Mucosa of rectum (tissue), 2 donors: ENCODE data around the gene AKAP17A.

Source experiments
- H3K27ac ChIP-seq, 2 donors: one replicate each; pipeline ENCODE4 v1.7.0; 2013; ENCODE audit warnings: inconsistent platforms in 2 of 2, low read depth in 2 of 2, low read length in 2 of 2
- H3K27me3 ChIP-seq, 2 donors: one replicate each; pipeline ENCODE4 v1.7.0; 2013; ENCODE audit warnings: low read length in 2 of 2; ENCODE audit not compliant: control insufficient read depth in 2 of 2, insufficient read depth in 2 of 2
- H3K36me3 ChIP-seq, 2 donors: one replicate each; pipeline ENCODE4 v1.7.0; 2013; ENCODE audit warnings: low read length in 2 of 2; ENCODE audit not compliant: control insufficient read depth in 2 of 2, insufficient read depth in 2 of 2
- H3K4me1 ChIP-seq, 2 donors: one replicate each; pipeline ENCODE4 v1.7.0; 2013; ENCODE audit warnings: low read length in 2 of 2, mild to moderate bottlenecking in 1 of 2; ENCODE audit not compliant: control insufficient read depth in 2 of 2, insufficient read depth in 2 of 2
- H3K4me3 ChIP-seq, 2 donors: one replicate each; pipeline ENCODE4 v1.7.0; 2013; ENCODE audit warnings: low read length in 2 of 2
- H3K9ac ChIP-seq, 2 donors: one replicate each; pipeline ENCODE4 v1.7.0; 2013; ENCODE audit warnings: low read length in 2 of 2, low read depth in 1 of 2, mild to moderate bottlenecking in 1 of 2
- H3K9me3 ChIP-seq, 2 donors: one replicate each; pipeline ENCODE4 v1.7.0; 2013; ENCODE audit warnings: low read length in 2 of 2; ENCODE audit not compliant: control insufficient read depth in 2 of 2
- donor health status: healthy.
- donor health status: Normal muscosa, but diverticular disease.

Gene AKAP17A

DNA sequence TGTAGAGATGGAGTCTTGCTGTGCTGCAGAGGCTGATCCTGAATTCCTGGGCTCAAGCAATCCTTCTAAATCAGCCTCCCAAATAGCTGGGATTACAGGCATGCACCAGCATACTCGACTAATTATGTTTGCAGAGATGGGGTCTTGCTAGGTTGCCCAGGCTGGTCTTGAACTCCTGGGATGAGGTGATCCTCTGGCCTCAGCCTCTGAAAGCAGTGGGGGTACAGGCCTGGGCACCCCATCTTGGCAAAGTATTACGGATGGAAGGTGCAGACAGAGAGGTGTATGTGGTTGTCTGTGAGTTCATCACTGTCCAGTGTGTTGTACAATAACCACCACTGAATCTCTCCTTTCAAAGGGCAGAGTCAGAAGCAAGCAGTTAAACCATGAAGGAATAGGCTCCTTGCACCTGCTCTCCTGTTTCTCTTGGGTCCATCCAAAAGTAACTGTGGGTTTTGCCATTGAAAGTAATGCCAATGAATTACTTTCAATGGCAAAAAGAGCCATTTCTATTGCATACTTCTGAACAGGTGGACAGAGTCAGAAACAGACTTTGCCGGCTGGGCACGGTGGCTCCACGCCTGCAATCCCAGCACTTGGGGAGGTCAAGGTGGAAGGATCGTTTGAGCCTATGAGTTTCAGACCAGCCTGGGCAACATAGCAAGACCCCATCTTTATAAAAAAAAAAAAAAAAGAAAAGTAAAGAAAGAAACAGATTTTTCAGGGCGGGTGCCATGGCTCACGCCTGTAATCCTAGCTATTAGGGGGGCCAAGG, 7.0 kb upstream of the AKAP17A start:
- H3K9me3 ChIP-seq = no peaks in the 10 kb centered on the region
- H3K27ac ChIP-seq = no peak overlapping the region
- no peaks in the 10 kb centered on the region for H3K27me3 ChIP-seq
- H3K4me1 ChIP-seq = no peaks in the 10 kb centered on the region
- H3K4me3 ChIP-seq = no peak overlapping the region
- H3K36me3 ChIP-seq = no peaks in the 10 kb centered on the region
- no peak overlapping the region for H3K9ac ChIP-seq

DNA sequence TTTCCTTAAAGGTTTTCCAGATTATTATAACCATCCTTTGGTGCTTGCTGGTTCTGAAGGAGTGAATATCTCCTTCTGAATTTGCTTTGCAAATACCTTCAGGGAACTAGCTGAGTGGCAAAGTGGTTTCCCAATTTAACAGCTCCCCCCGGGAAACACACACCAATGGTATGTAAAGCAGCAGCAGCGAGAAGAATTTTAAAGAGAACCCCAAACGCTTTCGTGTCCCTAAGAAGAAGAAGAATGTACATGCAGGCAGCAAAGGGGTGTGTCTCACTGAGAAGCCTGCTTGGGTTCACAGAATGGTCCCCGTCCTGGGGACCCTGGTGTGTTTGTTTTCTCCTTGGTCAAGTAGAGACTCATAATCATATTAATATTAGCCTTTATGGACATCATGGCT, 4.2 kb upstream of the AKAP17A start:
- Histone ChIP-seq H3K27ac (no peak overlapping the region), H3K27me3 (no peaks in the 10 kb centered on the region), H3K4me3 (no peak overlapping the region), H3K36me3 (no peaks in the 10 kb centered on the region), H3K9me3 (no peaks in the 10 kb centered on the region), H3K9ac (no peak overlapping the region), H3K4me1 (peaks cover under 1 to 1% of the 10 kb centered on the region in 2 donors)

DNA sequence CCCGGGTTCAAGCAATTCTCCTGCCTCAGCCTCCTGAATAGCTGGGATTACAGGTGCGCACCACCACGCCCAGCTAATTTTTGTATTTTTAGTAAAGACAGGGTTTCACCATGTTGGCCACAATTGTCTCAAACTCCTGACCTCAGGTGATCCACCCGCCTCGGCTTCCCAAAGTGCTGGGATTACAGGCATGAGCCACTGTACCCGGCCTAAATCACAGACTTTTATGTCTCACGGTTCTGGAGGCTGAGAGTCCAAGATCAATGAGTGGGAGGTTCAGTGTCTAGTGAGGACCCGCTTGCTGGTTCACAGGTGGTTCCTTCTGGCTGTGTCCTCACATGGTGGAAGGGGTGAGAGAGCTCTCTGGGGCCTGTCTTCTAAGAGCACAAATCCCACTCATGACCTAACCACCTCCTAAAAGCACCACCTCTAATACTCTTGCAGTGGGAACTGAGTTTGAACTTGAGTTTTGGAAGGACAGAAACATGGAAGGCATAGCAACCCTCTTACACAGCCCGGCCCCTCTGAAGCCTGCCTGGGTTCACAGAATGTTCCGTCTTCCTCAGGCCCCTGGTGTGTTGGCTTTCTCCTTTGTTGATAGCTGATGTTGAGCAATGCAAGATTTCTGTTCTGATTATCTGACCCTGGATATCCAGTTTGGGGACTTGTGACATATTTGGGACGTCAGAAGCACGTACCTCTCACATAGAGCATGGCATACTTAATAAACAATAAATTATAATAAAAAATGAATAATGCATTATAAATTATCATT, 1.9 kb upstream of the AKAP17A start:
- H3K9ac ChIP-seq = no peak overlapping the region
- H3K4me3 ChIP-seq = no peak overlapping the region

DNA sequence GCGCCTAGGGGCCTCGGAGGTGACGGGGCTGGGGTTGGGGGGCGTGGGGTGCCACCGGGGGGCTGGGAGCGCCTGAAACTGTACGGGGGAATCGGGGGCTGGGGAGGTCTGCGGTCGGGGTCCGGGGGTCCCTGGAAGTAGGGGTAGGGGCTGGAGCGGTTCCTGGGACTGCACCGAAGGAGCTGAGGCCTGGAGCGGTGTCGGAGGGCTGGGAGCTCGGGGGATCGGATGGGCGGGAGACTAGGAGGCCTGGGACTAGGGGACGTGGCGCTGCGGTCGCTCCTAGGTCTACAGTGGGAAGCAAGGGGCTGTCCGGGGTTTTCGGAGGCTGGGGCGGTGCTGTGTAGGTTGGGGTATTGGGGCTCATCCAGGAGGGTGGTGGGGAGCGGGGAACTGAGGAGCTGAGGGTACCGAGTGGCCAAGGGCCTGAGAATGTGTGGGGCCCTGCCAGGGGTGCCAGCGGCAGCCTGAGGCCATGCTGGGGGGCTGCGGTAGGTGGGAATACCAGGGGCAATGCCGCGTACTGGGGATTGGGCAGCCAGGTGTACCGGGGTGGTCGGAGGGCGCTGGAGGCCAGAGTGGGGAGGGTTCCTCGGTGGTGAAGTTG, 562 bp downstream of the AKAP17A start:
- Histone ChIP-seq H3K4me3 (peak overlapping the region; percentile 84 to 87), H3K9me3 (no peaks in the 10 kb centered on the region), H3K27ac (peak overlapping the region; percentile 49 to 68), H3K9ac (peak overlapping the region; percentile 78 to 86), H3K27me3 (no peaks in the 10 kb centered on the region), H3K36me3 (peaks cover 30 to 33% of the 10 kb centered on the region in 2 donors), H3K4me1 (peaks cover 7 to 15% of the 10 kb centered on the region in 2 donors)

More for the DNA sequence above, 1.9 kb upstream of the AKAP17A start:
- Histone ChIP-seq H3K36me3 (peaks cover 11% of the 10 kb centered on the region in 2 donors), H3K9me3 (no peaks in the 10 kb centered on the region), H3K4me1 (peaks cover 7 to 15% of the 10 kb centered on the region in 2 donors), H3K27ac (no peak overlapping the region), H3K27me3 (no peaks in the 10 kb centered on the region)

DNA sequence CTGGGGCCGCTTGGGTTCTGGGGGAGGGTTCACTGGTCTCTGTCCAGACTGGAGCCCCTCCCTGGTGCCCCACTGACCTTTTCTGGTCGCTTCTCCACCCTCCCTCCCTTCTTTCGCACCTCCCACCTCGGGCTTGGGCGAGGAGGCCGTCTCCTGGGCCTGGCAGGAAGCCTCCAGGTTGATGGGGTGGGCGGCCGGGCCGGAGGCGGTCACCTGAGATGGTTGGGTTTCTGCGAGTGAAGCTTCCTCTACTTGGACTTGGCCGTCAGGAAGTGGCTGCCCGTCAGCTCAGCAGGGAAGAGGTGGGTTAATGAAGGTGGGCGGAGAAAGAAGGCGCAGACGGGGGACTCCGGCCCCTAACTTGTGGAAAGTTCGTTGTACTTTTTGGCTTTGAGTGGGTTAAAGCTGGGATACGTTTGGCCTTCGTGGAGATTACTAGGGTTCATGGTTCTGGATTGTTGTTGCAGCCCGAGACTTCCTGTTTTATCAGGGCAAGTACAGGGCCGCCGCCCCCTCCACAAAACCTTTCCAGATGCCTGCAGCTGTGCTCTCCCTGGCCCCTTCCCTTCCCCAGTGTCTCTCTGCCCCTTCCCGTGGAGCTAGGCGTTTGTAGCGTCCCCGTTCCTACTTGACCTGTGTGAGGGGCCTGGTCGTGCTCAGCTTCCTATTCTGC, 1.2 kb downstream of the AKAP17A start:
- Histone ChIP-seq H3K36me3 (peaks cover 37 to 39% of the 10 kb centered on the region in 2 donors), H3K9ac (peak overlapping the region; percentile 78 to 86), H3K4me3 (peak overlapping the region; percentile 84 to 87), H3K4me1 (peaks cover 7 to 15% of the 10 kb centered on the region in 2 donors), H3K27me3 (no peaks in the 10 kb centered on the region), H3K9me3 (no peaks in the 10 kb centered on the region), H3K27ac (peak overlapping the region; percentile 49 to 68)

DNA sequence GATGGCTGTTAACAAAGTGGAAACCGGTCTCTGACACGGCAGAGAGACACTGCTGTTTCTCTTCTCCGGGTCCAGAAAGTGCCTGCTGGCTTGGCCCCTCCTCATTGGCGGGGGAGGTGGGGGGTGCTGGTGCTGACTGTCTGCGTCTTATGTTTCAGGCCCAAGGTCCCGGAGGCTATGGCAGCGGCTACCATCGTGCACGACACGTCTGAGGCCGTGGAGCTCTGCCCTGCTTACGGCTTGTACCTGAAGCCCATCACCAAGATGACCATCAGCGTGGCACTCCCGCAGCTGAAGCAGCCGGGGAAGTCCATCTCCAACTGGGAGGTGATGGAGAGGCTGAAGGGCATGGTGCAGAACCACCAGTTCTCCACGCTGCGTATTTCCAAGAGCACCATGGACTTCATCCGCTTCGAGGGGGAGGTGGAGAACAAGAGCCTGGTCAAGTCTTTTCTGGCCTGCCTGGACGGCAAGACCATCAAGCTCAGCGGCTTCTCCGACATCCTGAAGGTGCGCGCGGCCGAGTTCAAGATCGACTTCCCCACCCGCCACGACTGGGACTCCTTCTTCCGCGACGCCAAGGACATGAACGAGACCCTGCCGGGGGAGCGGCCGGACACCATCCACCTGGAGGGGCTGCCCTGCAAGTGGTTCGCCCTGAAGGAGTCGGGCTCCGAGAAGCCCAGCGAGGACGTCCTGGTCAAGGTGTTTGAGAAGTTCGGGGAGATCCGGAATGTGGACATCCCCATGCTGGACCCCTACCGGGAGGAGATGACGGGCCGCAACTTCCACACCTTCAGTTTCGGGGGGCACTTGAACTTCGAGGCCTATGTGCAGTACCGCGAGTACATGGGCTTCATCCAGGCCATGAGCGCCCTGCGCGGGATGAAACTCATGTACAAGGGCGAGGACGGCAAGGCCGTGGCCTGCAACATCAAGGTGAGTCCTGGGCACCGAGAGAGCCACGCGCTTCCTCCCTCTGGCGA, 2.2 kb downstream of the AKAP17A start:
- peak overlapping the region; percentile 84 to 87 for H3K4me3 ChIP-seq
- peak overlapping the region in 1 of 2 donors; percentile 68 for H3K27ac ChIP-seq
- H3K27me3 ChIP-seq = no peaks in the 10 kb centered on the region
- H3K9ac ChIP-seq = peak overlapping the region; percentile 32 to 86
- peaks cover 42 to 43% of the 10 kb centered on the region in 2 donors for H3K36me3 ChIP-seq
- H3K9me3 ChIP-seq = no peaks in the 10 kb centered on the region
- peaks cover 7 to 15% of the 10 kb centered on the region in 2 donors for H3K4me1 ChIP-seq

DNA sequence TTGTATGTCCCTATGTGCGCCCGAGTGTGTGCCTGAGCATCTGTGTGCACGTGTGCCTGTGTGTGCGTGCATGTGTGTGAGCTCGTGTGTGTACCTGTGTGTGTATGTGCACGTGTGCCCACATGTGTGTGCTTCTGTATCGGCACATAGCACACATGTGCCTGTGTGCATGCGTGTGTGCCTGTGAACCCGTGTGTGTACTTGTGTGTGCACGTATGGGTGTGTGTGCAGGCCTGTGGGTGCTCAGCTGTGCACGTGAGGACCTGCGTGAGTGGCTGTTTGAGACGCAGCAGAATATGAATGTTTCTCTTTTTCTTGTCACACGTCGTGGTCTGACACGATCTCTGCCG, 4.3 kb downstream of the AKAP17A start:
- H3K9me3 ChIP-seq = no peaks in the 10 kb centered on the region
- no peaks in the 10 kb centered on the region for H3K27me3 ChIP-seq
- H3K4me3 ChIP-seq = no peak overlapping the region
- no peak overlapping the region for H3K27ac ChIP-seq
- H3K36me3 ChIP-seq = peaks cover 62 to 63% of the 10 kb centered on the region in 2 donors
- no peak overlapping the region for H3K9ac ChIP-seq
- peaks cover 7 to 15% of the 10 kb centered on the region in 2 donors for H3K4me1 ChIP-seq

DNA sequence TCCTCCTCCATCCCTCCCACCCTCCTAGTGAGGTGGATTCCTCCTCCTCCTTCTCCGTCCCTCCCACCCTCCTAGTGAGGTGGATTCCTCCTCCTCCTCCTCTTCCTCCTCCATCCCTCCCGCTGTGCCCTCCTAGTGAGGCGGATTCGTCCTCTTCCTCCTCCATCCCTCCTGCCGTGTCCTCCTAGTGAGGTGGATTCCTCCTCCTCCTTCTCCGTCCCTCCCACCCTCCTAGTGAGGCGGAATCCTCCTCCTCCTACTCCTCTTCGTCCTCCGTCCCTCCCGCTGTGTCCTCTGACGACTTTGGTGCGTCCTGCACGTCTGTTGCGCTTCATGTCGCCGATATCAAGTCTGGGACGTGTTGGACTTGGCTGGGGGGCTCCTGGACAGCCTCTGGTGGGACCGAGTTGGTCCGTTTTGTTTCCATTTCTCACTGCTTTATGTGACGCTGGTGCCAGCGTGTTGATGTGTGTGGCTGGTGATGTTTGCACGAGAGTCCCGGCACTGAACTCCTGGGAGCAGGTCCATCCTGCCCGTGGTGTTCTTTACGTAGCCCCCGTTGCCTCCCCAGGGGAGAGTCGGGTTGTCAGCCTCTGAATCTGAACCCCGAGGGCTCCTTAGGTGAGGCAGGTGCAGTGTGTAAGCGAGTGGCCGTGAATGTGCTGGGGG, 5.4 kb downstream of the AKAP17A start:
- Histone ChIP-seq H3K36me3 (peaks cover 73 to 74% of the 10 kb centered on the region in 2 donors), H3K9ac (no peak overlapping the region), H3K27me3 (no peaks in the 10 kb centered on the region), H3K9me3 (no peaks in the 10 kb centered on the region), H3K27ac (no peak overlapping the region), H3K4me3 (no peak overlapping the region), H3K4me1 (peaks cover 7 to 15% of the 10 kb centered on the region in 2 donors)
